GM18502 (cell line): ENCODE results near the gene MED17.

Experiments
- ATAC-seq: cut with Tn5 transposase; IDR thresholded peaks from one replicate; pipeline ENCODE4 v1.9.1; 2021; ENCODE audit warnings: mild to moderate bottlenecking; ENCODE audit not compliant: unreplicated experiment, poor library complexity

The MED17 gene

GRCh38 chr11:93807980-93808379, 23.9 kb downstream of the MED17 start:
- ATAC-seq, result no peak

- no peak for ATAC-seq
These were observed 29.9 kb downstream of the MED17 start for GRCh38 chr11:93813974-93814373.

GRCh38 chr11:93814966-93815633, 31.0 kb downstream of the MED17 start:
- ATAC-seq, result no peak

- ATAC-seq, result no peak
These were observed 33.6 kb downstream of the MED17 start for GRCh38 chr11:93817426-93818348.

GRCh38 chr11:93819966-93820695, 36.0 kb downstream of the MED17 start:
- ATAC-seq, result no peak

GRCh38 chr11:93820847-93821246, 36.8 kb downstream of the MED17 start:
- no peak for ATAC-seq

DNA sequence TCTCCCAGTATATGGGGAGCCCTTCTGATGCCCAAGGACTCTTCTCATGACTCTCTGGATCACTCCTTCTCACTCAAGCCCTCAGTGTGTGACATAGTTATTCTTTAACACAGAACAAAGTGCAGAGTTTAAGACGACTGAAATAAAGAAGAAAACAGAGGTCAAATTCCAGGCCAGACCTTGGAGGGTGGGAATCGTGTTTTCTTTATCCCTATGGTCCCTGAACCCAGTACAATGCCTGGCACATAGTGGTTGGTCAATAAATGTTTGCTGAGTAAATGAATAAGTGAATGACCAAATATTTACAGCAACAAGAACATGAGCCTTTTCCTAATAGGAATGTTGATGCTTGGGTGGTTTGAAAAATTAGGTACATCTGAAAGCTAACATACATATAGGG, 37.5 kb downstream of the MED17 start:
- ATAC-seq, result no peak

DNA sequence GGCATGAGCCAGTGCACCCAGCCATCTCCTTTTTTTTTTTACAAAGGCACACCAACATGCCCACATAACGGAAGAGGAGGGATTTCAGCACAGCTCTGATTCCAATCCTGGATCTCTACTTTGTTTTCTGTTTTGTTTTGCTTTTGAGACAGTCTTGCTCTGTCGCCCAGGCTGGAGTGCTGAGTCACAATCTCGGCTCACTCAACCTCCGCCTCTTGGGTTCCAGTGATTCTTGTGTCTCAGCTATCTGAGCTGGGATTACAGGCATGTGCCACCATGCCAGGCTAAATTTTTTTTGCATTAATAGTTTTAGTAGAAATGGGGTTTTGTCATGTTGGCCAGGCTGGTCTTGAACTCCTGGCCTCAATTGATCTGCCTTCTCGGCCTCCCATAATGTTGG, 38.3 kb downstream of the MED17 start:
- ATAC-seq, result no peak

GRCh38 chr11:93823210-93823609, 39.1 kb downstream of the MED17 start:
- no peak for ATAC-seq

DNA sequence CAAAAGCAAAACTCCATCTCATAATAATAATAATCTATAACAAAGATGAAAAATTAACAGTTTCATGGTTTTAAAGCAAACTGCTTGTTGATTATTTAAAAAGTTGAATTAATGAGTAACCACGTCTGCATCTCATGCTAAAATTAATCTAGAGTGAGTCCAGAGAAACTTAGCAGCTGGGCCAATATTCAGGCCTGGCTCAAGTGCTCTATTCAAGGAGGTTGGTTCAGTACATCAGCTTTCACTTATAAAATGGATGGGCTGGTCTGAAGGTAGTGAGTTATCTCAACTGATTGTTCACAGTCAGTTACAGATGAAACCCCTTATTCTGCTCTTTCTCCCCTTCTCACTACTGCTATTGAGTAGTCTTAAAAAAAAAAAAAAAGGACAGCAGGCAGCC, 43.3 kb downstream of the MED17 start:
- ATAC-seq, result no peak

DNA sequence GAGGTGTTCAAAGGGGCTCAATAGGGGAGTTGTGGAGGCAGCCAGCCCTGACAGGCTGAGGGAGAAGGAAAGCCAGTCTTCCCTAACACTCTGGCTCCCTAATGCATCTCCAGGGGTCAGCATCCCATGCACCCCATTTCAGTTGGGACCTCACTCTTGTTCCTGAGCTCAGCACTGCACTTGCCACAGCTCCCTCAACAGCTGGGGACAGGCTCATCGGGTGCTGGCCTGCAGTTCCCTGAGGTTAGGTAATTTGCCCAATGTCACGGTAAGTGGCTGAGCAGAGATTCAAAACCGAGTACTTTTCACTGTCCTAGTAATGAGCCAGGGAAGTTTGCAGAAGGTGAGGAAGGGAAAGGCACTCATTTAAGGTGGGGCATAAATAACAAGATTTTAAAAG, 45.5 kb downstream of the MED17 start:
- no peak for ATAC-seq

DNA sequence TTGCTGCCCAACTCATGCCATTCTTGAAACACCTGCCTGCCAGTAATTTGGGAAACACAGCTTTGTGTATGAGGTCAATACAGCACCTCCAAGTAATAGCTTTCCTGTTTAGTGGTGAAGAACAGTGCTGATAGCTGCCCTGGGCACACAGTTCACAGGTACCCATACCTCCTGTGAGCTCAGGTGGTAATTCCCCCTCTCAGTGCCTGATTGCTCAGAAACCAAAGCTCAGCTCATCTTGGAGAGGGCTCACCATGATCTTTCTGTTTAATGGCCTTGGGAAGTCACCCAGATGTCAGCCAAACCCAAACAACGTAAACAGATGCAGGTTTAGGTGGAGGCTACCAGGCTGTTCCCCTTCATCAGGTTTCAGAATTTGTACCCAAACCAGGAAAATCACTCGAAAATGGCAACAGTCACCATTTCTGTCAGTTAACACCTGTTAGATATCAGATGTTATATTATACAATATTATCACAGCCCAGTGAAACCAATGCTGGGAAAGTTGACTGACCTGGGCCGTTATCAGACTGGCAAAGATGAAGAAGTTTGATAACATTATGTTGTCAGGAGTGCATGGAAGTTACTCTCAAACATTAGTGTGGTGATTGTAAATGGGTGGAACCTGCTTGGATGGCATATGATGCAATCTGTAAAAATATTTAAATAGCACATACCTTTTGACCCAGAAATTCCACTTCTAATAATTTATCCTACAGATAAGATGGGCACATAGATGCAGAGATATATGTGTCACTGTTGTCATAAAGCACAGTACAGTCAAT, 47.5 kb downstream of the MED17 start:
- ATAC-seq, result no peak

GRCh38 chr11:93832780-93833179, 48.7 kb downstream of the MED17 start:
- ATAC-seq, result no peak

DNA sequence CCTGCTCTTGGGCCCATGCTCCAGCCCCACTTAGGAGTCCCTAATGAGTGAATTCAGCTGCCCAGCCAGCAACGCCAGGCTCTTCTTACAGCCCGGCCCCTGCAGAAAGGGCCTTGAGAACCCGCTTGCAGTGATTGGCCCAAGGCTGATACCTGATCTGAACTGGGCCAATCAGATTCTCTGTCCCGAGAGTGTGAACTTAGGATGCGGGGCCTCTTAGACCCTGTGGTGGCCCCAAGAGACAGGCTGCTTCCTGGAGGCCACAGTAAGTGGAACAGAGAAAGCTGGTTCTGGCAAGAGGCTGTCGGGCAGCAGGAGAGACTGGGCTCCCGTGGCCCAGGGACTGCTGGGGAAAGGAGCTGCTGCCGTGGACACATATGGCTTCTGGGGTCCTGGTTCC, 54.9 kb downstream of the MED17 start:
- ATAC-seq, result no peak

- no peak for ATAC-seq
These were observed 56.1 kb downstream of the MED17 start for GRCh38 chr11:93840180-93840579.

DNA sequence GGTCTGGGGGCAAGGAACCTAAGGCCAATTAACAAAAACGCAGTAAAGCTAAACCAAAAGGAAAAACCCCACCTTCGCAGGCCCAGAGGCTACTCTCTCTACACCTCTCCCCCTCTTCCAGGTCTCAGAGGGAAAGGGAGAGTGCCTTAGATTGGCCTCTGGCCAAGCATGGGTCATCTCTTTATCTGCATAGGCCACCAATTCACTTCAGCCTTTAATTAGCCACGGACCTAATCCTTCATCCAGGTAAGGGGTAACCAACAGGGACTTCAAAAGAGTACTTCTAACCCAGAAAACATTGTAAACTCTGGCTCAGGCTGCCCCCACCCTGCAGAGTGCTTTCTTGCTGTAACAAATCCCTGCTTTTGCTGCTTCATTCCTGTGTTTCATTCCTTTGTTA, 56.9 kb downstream of the MED17 start:
- no peak for ATAC-seq

- no peak for ATAC-seq
These were observed 57.4 kb downstream of the MED17 start for GRCh38 chr11:93841446-93841845.

GRCh38 chr11:93842034-93842433, 58.0 kb downstream of the MED17 start:
- no peak for ATAC-seq

GRCh38 chr11:93842461-93842860, 58.4 kb downstream of the MED17 start:
- ATAC-seq, result no peak

DNA sequence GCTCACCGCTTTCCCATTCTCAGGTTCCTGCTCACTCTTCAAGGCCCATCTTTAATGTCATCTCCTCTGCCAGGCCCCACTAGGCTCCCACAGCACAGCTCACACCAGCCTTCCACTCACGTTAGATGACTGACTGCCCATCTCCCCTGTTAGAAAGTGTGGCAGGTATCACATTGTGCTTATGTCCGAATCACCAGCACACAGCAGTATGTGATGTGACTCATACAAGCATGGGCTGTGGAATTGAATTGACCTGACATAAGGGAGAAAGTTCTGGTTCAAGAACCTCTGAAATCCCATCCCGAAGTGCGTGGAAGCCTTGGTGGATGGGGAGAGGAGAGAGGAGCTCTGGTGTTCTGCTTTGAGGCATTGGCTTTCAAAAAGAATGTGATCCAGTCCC, 59.8 kb downstream of the MED17 start:
- no peak for ATAC-seq
